Neural cell (in vitro differentiated cells): ENCODE data around the gene XXYLT1. TPM values are rescaled to one million over a fixed set of nuclear protein-coding genes. Genes with fewer than 3 reads are reported as not detected.

Experiments
- H2AFZ ChIP-seq: fragments of 200-600, 300-800 bp; sonication (generic), shearing (Covaris generic); 2 replicates; pipeline ENCODE4 v1.6.0; 2014; ENCODE audit warnings: low read depth, mild to moderate bottlenecking, antibody characterized with exemption, low read length, moderate library complexity
- H3F3A ChIP-seq: fragments of 200-600 bp; shearing (Covaris generic); 2 replicates; pipeline ENCODE4 v1.6.1; 2016; ENCODE audit warnings: mild to moderate bottlenecking, moderate library complexity, mixed read lengths, antibody characterized with exemption, low read length; ENCODE audit not compliant: insufficient read depth, poor library complexity, severe bottlenecking
- H3K27ac ChIP-seq: fragments of 200-600, 300-800 bp; sonication (generic), shearing (Covaris generic); 2 replicates; pipeline ENCODE4 v1.5.1; 2014; ENCODE audit warnings: mild to moderate bottlenecking, low read length, moderate library complexity
- H3K27me3 ChIP-seq: fragments of 300-800, 200-600 bp; sonication (generic), shearing (Covaris generic); 2 replicates; pipeline ENCODE4 v1.6.0; 2014; ENCODE audit warnings: mild to moderate bottlenecking, low read depth, low read length, moderate library complexity; ENCODE audit not compliant: insufficient read depth
- H3K36me3 ChIP-seq: fragments of 300-800, 200-600 bp; sonication (generic), shearing (Covaris generic); 2 replicates; pipeline ENCODE4 v1.5.1; 2014; ENCODE audit warnings: mild to moderate bottlenecking, antibody characterized with exemption, low read length, moderate library complexity; ENCODE audit not compliant: insufficient read depth
- H3K4me2 ChIP-seq: fragments of 300-800, 200-600 bp; sonication (generic), shearing (Covaris generic); 2 replicates; pipeline ENCODE4 v1.6.0; 2014; ENCODE audit warnings: mild to moderate bottlenecking, low read length
- H3K4me3 ChIP-seq: fragments of 300-800, 200-600 bp; sonication (generic), shearing (Covaris generic); 2 replicates; pipeline ENCODE4 v1.5.1; 2014; ENCODE audit warnings: mild to moderate bottlenecking, low read length, moderate library complexity
- H3K79me2 ChIP-seq: fragments of 200-600 bp; shearing (Covaris generic); replicated peaks from 2 replicates; pipeline ENCODE4 v1.6.0; 2014; ENCODE audit warnings: mild to moderate bottlenecking, low read length, moderate library complexity; ENCODE audit not compliant: insufficient read depth
- H3K9ac ChIP-seq: fragments of 300-800, 200-600 bp; sonication (generic), shearing (Covaris generic); 2 replicates; pipeline ENCODE4 v1.6.1; 2016; ENCODE audit warnings: mild to moderate bottlenecking, low read length, mixed read lengths
- H3K9me2 ChIP-seq: fragments of 200-600 bp; shearing (Covaris generic); 2 replicates; pipeline ENCODE4 v1.6.1; 2016; ENCODE audit warnings: mild to moderate bottlenecking, low read length, mixed read lengths; ENCODE audit not compliant: insufficient read depth
- H3K9me3 ChIP-seq: fragments of 200-600, 300-800 bp; sonication (generic), shearing (Covaris generic); 2 replicates; pipeline ENCODE4 v1.6.1; 2016; ENCODE audit warnings: mild to moderate bottlenecking, mixed run types, low read length, moderate library complexity, mixed read lengths
- H4K20me1 ChIP-seq: fragments of 200-600 bp; shearing (Covaris generic); 2 replicates; pipeline ENCODE4 v1.6.1; 2016; ENCODE audit warnings: mild to moderate bottlenecking, mixed run types; ENCODE audit not compliant: insufficient read depth
- EP300 ChIP-seq: fragments of 450-650 bp; conservative IDR thresholded peaks from 2 replicates; pipeline ENCODE4 v1.6.1; 2014; ENCODE audit warnings: antibody characterized with exemption, mild to moderate bottlenecking, moderate library complexity; ENCODE audit not compliant: poor library complexity, severe bottlenecking
- EZH2 ChIP-seq: fragments of 200-600, 300-800 bp; shearing (Covaris generic), sonication (generic); IDR thresholded peaks from 2 replicates; pipeline ENCODE4 v1.6.1; 2014; ENCODE audit warnings: antibody characterized with exemption, low read length, borderline replicate concordance, mild to moderate bottlenecking; ENCODE audit not compliant: insufficient read depth, poor library complexity, severe bottlenecking
- MXI1 ChIP-seq: fragments of 450-650 bp; conservative IDR thresholded peaks from 2 replicates; pipeline ENCODE4 v1.6.1; 2014; ENCODE audit warnings: antibody characterized with exemption, mild to moderate bottlenecking; ENCODE audit not compliant: poor library complexity, severe bottlenecking
- POLR2AphosphoS5 ChIP-seq: IDR thresholded peaks from 2 replicates; pipeline ENCODE4 v1.6.1; 2012
- RAD21 ChIP-seq: fragments of 450-650 bp; conservative IDR thresholded peaks from 2 replicates; pipeline ENCODE4 v1.6.1; 2014; ENCODE audit warnings: antibody characterized with exemption, mild to moderate bottlenecking, moderate library complexity
- SMC3 ChIP-seq: fragments of 450-650 bp; conservative IDR thresholded peaks from 2 replicates; pipeline ENCODE4 v1.6.1; 2014; ENCODE audit warnings: antibody characterized with exemption, mild to moderate bottlenecking, moderate library complexity; ENCODE audit not compliant: poor library complexity
- TAF1 ChIP-seq: IDR thresholded peaks from 2 replicates; pipeline ENCODE4 v1.6.1; 2012; ENCODE audit warnings: low read depth
- polyA plus RNA-seq: library from polyadenylated mRNA; depleted of rRNA; stranded (reverse); fragments of >200 nt; gene quantifications from 2 replicates; pipeline ENCODE4 v1.2.3, GENCODE V29; 2014
- TF ChIP-seq, protein P1 (sequence below): IDR thresholded peaks from 2 replicates; pipeline ENCODE4 v1.6.1; 2012; ENCODE audit warnings: borderline replicate concordance
- TF ChIP-seq, protein P2 (sequence below): fragments of 450-650 bp; IDR thresholded peaks from 2 replicates; pipeline ENCODE4 v1.5.1; 2014; ENCODE audit warnings: antibody characterized with exemption, mild to moderate bottlenecking, moderate library complexity; ENCODE audit not compliant: poor library complexity, severe bottlenecking

XXYLT1 gene
- polyA plus RNA-seq, 1 donor from 2014 or later: 25.4 TPM

DNA sequence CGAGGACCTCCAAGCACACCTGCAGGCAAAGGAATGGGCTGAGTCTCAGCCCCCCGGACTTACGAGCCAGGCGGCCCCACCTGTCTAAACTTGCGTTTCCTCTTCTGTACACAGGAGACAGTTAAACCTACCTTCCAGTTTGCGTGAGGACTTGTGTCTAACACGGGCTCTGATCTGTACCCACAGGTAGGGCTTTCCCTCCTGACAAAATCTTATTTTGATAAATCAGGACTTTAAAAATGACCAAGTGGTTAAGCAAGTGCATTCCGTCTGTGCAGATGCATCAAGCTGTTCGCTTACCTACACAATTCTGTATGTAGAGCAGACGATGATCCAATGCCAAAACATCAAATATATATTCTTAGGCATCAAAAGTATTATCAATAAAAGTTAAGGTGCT is 238.0 kb downstream of the XXYLT1 start:
- Histone ChIP-seq H3F3A (no peaks in the 10 kb centered on the region), H3K4me3 (no peak overlapping the region), H3K27me3 (no peaks in the 10 kb centered on the region), H2AFZ (no peak overlapping the region), H3K9me2 (no peaks in the 10 kb centered on the region), H3K9ac (no peak overlapping the region), H3K4me2 (no peak overlapping the region), H3K79me2 (no peaks in the 10 kb centered on the region), H3K9me3 (no peaks in the 10 kb centered on the region), H3K27ac (no peak overlapping the region), H4K20me1 (no peaks in the 10 kb centered on the region), H3K36me3 (no peaks in the 10 kb centered on the region)
- TF ChIP-seq, protein P1, sequence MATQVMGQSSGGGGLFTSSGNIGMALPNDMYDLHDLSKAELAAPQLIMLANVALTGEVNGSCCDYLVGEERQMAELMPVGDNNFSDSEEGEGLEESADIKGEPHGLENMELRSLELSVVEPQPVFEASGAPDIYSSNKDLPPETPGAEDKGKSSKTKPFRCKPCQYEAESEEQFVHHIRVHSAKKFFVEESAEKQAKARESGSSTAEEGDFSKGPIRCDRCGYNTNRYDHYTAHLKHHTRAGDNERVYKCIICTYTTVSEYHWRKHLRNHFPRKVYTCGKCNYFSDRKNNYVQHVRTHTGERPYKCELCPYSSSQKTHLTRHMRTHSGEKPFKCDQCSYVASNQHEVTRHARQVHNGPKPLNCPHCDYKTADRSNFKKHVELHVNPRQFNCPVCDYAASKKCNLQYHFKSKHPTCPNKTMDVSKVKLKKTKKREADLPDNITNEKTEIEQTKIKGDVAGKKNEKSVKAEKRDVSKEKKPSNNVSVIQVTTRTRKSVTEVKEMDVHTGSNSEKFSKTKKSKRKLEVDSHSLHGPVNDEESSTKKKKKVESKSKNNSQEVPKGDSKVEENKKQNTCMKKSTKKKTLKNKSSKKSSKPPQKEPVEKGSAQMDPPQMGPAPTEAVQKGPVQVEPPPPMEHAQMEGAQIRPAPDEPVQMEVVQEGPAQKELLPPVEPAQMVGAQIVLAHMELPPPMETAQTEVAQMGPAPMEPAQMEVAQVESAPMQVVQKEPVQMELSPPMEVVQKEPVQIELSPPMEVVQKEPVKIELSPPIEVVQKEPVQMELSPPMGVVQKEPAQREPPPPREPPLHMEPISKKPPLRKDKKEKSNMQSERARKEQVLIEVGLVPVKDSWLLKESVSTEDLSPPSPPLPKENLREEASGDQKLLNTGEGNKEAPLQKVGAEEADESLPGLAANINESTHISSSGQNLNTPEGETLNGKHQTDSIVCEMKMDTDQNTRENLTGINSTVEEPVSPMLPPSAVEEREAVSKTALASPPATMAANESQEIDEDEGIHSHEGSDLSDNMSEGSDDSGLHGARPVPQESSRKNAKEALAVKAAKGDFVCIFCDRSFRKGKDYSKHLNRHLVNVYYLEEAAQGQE: no peak
- TF ChIP-seq, protein P2, sequence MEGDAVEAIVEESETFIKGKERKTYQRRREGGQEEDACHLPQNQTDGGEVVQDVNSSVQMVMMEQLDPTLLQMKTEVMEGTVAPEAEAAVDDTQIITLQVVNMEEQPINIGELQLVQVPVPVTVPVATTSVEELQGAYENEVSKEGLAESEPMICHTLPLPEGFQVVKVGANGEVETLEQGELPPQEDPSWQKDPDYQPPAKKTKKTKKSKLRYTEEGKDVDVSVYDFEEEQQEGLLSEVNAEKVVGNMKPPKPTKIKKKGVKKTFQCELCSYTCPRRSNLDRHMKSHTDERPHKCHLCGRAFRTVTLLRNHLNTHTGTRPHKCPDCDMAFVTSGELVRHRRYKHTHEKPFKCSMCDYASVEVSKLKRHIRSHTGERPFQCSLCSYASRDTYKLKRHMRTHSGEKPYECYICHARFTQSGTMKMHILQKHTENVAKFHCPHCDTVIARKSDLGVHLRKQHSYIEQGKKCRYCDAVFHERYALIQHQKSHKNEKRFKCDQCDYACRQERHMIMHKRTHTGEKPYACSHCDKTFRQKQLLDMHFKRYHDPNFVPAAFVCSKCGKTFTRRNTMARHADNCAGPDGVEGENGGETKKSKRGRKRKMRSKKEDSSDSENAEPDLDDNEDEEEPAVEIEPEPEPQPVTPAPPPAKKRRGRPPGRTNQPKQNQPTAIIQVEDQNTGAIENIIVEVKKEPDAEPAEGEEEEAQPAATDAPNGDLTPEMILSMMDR: no peak
- TF ChIP-seq POLR2AphosphoS5: no peak
- TF ChIP-seq TAF1: no peak
- TF ChIP-seq RAD21: no peak
- no peak for TF ChIP-seq EZH2
- no peak for TF ChIP-seq SMC3

DNA sequence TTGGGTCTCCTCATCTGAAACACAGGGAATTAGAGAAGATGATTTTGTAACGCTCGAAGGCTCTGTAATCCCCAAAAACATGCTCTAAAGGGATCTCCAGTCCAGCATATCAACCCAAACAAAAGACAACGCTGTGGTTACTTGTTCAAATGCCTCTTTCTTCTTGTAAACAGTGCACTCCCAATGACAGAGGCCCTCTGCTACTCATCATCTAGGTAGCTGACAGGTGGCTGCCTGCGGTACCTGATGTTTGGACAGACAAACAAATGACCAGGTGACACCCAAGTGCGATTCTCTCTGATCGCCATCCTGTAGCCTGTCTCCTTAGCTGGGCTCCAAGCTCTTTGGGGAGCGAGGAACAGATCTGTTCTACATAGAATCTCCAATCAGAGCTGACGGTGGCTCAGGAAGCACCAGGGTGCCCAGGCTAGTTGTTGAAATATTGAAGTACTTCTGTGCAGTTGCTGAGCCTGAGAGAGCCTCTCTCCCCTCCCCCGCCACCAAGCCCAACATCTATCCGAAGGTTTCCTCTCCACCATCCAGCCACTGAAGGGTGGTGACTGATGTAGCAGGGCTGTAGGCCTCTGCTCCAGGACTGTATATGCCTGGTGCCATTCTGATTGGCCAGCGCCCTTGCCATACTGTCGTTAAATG is 238.7 kb downstream of the XXYLT1 start:
- H3K9me3 ChIP-seq: no peaks in the 10 kb centered on the region
- H3F3A ChIP-seq: no peaks in the 10 kb centered on the region
- H2AFZ ChIP-seq: no peak overlapping the region
- H3K4me2 ChIP-seq: no peak overlapping the region
- no peaks in the 10 kb centered on the region for H3K27me3 ChIP-seq
- no peak overlapping the region for H3K4me3 ChIP-seq
- H3K9me2 ChIP-seq: no peaks in the 10 kb centered on the region
- no peaks in the 10 kb centered on the region for H3K36me3 ChIP-seq
- no peak overlapping the region for H3K27ac ChIP-seq
- H3K79me2 ChIP-seq: no peaks in the 10 kb centered on the region
- H4K20me1 ChIP-seq: no peaks in the 10 kb centered on the region
- H3K9ac ChIP-seq: no peak overlapping the region
- TF ChIP-seq EP300 (no peak), EZH2 (no peak), TAF1 (no peak), POLR2AphosphoS5 (no peak), SMC3 (no peak), MXI1 (no peak), RAD21 (no peak)
- TF ChIP-seq, protein P2: no peak
- TF ChIP-seq, protein P1: no peak
